Middle frontal gyrus (tissue), 1 donor: ENCODE data around the gene CEP120.

Source experiments
- DNase-seq: peaks from one replicate; pipeline ENCODE4 v3.0.0-alpha.2; 2015; ENCODE audit warnings: low spot score; ENCODE audit errors: extremely low spot score

CEP120 gene

GRCh38 chr5:123300266-123300665 is 122.9 kb downstream of the CEP120 start:
- no peak for DNase-seq

DNA sequence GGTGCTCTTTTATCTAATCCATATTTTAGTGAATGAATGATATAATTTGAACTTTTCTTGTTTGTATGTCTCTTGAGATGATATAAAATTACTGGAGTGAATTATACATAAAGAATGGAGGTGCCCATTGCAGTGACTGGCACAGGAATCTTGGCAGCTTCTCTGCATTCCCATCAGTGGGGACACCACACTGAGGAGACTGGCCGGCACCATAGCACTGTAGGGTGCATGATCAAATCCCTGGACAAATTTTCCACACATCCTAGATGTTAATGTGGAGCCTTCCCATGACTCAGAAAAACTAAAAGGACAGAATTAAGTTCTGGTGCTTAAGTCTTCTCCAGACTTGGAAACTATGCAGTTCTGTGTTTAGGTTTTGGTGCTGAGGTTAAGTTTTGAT is 124.1 kb downstream of the CEP120 start:
- DNase-seq, result no peak

- no peak for DNase-seq
These were observed 124.7 kb downstream of the CEP120 start for GRCh38 chr5:123298335-123299030.

DNA sequence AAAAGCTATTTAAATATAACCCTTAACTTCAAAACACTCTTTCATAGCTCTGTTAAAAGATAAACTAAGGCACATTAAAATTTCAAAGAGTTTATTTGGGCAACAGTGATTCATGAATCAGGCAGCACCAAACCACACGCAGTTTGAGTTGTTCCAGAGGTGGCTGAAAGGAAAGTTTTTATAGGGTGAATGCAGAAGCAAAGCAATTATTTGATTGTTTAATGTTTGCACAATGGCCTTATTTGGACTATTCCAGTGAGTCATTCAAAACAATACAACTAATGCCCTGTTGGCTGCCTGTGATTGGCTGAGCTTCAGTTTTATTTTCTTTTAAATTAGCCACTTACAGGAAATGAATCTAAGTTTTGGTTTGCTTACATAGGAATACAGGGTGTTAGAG is 125.3 kb downstream of the CEP120 start:
- DNase-seq, result no peak

GRCh38 chr5:123297198-123297831 is 125.9 kb downstream of the CEP120 start:
- no peak for DNase-seq
